ENCODE data around the gene USP14. TPM values are rescaled to one million over a fixed set of nuclear protein-coding genes. Genes with fewer than 3 reads are reported as not detected.

USP14 gene
- total and polyA plus RNA-seq, 2 donors (not counting 3 experiments of a cell fraction or from before 2014, with no cell fraction given) = 13.2 to 98.4 TPM

DNA sequence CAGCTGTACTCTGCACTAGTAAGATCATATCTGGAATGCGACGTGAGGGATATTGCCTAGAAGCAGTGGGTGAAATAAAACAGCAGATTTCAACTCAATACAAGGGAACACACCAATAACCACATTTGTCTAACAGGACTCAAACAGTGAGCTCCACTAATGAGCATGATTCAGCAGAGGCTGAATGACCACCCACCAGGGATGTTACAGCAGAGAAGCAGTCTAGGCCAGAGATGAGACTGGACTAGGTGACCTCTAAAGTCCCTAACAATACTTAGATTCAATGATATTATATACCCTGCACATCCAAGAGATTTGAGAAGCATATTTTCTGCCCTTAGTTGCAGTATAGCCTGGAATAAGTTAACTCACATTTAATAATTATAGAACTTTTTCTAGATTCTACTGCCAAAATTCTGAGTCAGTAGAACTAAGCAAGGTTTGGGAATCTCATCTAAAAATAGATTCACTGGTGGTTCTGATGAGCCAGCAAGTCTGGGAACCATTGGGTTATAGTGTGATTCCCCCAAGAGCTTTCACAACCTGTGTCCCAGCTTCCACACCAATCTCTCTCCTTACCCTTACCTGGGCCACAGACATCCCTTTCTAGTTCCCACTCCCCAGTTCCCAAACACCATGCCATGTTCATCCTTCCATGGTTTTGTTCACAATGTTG is 103.2 kb downstream of the USP14 start:
- intact Hi-C loops (cut with micrococcal nuclease) (no loop called here), dilution Hi-C loops (cut with MboI; ENCODE audit: extremely low pct_ligation_motif_present, low sequenced_read_pairs) (no loop called here)
- Histone ChIP-seq H3K27me3 (ENCODE audit: control insufficient read depth in 2 of 2, insufficient read depth in 2 of 2, low read length in 2 of 2) (no peaks in the 10 kb centered on the region), H3K36me3 (ENCODE audit: control insufficient read depth in 2 of 2, extremely low read depth in 1 of 2, insufficient read depth in 2 of 2, low read length in 2 of 2) (peaks cover 10 to 26% of the 10 kb centered on the region in 2 experiments), H3K9ac (replicated peaks; ENCODE audit: extremely low read depth, insufficient read depth, low read length) (no peak overlapping the region), H2AFZ (ENCODE audit: low read depth, low read length) (no peak overlapping the region), H3K27ac (ENCODE audit: insufficient read depth, low read depth, low read length) (no peak overlapping the region), H4K20me1 (replicated peaks; ENCODE audit: control insufficient read depth, extremely low read depth, insufficient read depth, low read length) (no peaks in the 10 kb centered on the region), H3K9me3 (replicated peaks; ENCODE audit: control insufficient read depth, insufficient read depth, low read length) (no peaks in the 10 kb centered on the region), H3K79me2 (ENCODE audit: control insufficient read depth, insufficient read depth, low read length) (peaks cover 10% of the 10 kb centered on the region), H3K4me1 (ENCODE audit: control insufficient read depth, extremely low read depth, insufficient read depth, low read length) (no peaks in the 10 kb centered on the region), H3K4me3 (replicated peaks in 1 of 3; ENCODE audit: insufficient read depth in 1 of 3, low read depth in 1 of 3, low read length in 3 of 3) (no peak overlapping the region), H3K4me2 (ENCODE audit: insufficient read depth, low read length) (no peak overlapping the region), H3K9me1 (replicated peaks; ENCODE audit: control insufficient read depth, extremely low read depth, insufficient read depth, low read length) (no peaks in the 10 kb centered on the region)
- FAIRE-seq (no peak), DNase-seq (ENCODE audit: low read depth, low spot score) (no peak)
- TF ChIP-seq POLR2AphosphoS5 (IDR thresholded peaks at IDR 0.05; ENCODE audit: insufficient read depth, low read depth, low read length) = no peak
- TF ChIP-seq JUN (IDR thresholded peaks at IDR 0.05; ENCODE audit: borderline replicate concordance, insufficient read depth, insufficient read length, low read depth) = no peak
- TF ChIP-seq CTCF (IDR thresholded peaks at IDR 0.05; ENCODE audit: extremely low read depth in 1 of 2, insufficient read depth in 1 of 2, low read depth in 1 of 2, low read length in 2 of 2) = no peak
- TF ChIP-seq, protein P1, sequence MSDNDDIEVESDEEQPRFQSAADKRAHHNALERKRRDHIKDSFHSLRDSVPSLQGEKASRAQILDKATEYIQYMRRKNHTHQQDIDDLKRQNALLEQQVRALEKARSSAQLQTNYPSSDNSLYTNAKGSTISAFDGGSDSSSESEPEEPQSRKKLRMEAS (IDR thresholded peaks at IDR 0.05; ENCODE audit: insufficient read depth, insufficient read length) = no peak
- TF ChIP-seq MYC (IDR thresholded peaks at IDR 0.05; ENCODE audit: low read depth, low read length) = no peak
- no peak for TF ChIP-seq POLR2A (IDR thresholded peaks at IDR 0.05; ENCODE audit: low read depth, low read length)
- TF ChIP-seq EZH2 (IDR thresholded peaks at IDR 0.05; ENCODE audit: borderline replicate concordance, low read depth, low read length, severe bottlenecking) = no peak
- TF ChIP-seq GATA2 (IDR thresholded peaks at IDR 0.05; ENCODE audit: insufficient read depth, insufficient read length, low read depth, low read length) = no peak
- TF ChIP-seq FOS (IDR thresholded peaks at IDR 0.05; ENCODE audit: borderline replicate concordance, insufficient read depth, low read length) = no peak
- ChIA-PET POLR2A (no interaction called here), CTCF (interaction anchor here (1.0 kb wide), 1 partner anchor 57 kb away, joined by 3 read pairs; no protein-coding TSS in a partner anchor)
- no TSS peak for BruUV-seq (replicated peaks)

Small RNA genes within 50 kb of the gene (microRNA-seq; reads per million reads assigned to microRNA genes)
- gene MIR8078 (ENCODE audit: borderline number of aligned reads, borderline replicate concordance) = not detected

Small RNA genes within 50 kb of the gene (small RNA-seq; reads per million reads assigned to genes)
- gene MIR8078 (ENCODE audit: insufficient read depth, insufficient read length, low read depth, low replicate concordance) = not detected

Other genes starting within 250 kb of the USP14 start
- 1.1 TPM in 1 of 2 replicates, not detected in the other for gene TUBB8B, start 108.9 kb upstream of the USP14 start, total RNA-seq
- 0.23 and 0.33 TPM in 2 replicates for gene TUBB8B, start 108.9 kb upstream of the USP14 start, polyA plus RNA-seq
- 43.5 and 50.5 TPM in 2 replicates for gene THOC1, start 109.5 kb downstream of the USP14 start, total RNA-seq
- 8.8 and 12.0 TPM in 2 replicates for gene THOC1, start 109.5 kb downstream of the USP14 start, polyA plus RNA-seq